H9 (cell line): ENCODE data around the gene RAG1. TPM values are rescaled to one million over a fixed set of nuclear protein-coding genes. Genes with fewer than 3 reads are reported as not detected.

Source experiments
- DNase-seq: peaks from one replicate; pipeline ENCODE4 v3.0.0-alpha.2; 2017
- H2AFZ ChIP-seq: one replicate; pipeline ENCODE4 v1.6.1; 2013; ENCODE audit warnings: mild to moderate bottlenecking, low read length, control low read depth, moderate library complexity
- H2AK5ac ChIP-seq: 2 replicates; pipeline ENCODE4 v1.6.1; 2013; ENCODE audit warnings: low read length, control low read depth, mixed read lengths; ENCODE audit not compliant: insufficient read length
- H2BK120ac ChIP-seq: one replicate; pipeline ENCODE4 v1.6.1; 2013; ENCODE audit warnings: low read depth, mild to moderate bottlenecking, low read length, control low read depth, inconsistent platforms; ENCODE audit not compliant: poor library complexity, severe bottlenecking
- H2BK12ac ChIP-seq: 2 replicates; pipeline ENCODE4 v1.6.1; 2013; ENCODE audit warnings: low read length, control low read depth, mixed read lengths, low read depth; ENCODE audit not compliant: insufficient read length
- H2BK15ac ChIP-seq: 2 replicates; pipeline ENCODE4 v1.6.1; 2013; ENCODE audit warnings: low read depth, low read length, control low read depth
- H2BK20ac ChIP-seq: one replicate; pipeline ENCODE4 v1.6.1; 2013; ENCODE audit warnings: low read depth, mild to moderate bottlenecking, low read length, control low read depth, inconsistent platforms; ENCODE audit not compliant: poor library complexity, severe bottlenecking
- H2BK5ac ChIP-seq: 2 replicates; pipeline ENCODE4 v1.6.1; 2013; ENCODE audit warnings: low read length, control low read depth, mixed read lengths; ENCODE audit not compliant: insufficient read length
- H3K14ac ChIP-seq: 2 replicates; pipeline ENCODE4 v1.6.1; 2013; ENCODE audit warnings: low read length, control low read depth; ENCODE audit not compliant: insufficient read depth
- H3K18ac ChIP-seq: 2 replicates; pipeline ENCODE4 v1.6.1; 2013; ENCODE audit warnings: low read depth, mild to moderate bottlenecking, mixed read lengths, low read length, control low read depth; ENCODE audit not compliant: insufficient read length
- H3K23ac ChIP-seq: 2 replicates; pipeline ENCODE4 v1.6.1; 2013; ENCODE audit warnings: low read length, control low read depth, mixed read lengths, low read depth; ENCODE audit not compliant: insufficient read length
- H3K23me2 ChIP-seq: 2 replicates; pipeline ENCODE4 v1.6.1; 2013; ENCODE audit warnings: low read depth, mild to moderate bottlenecking, mixed read lengths, low read length, control low read depth; ENCODE audit not compliant: insufficient read length, poor library complexity, severe bottlenecking
- H3K27ac ChIP-seq: 2 replicates; pipeline ENCODE4 v1.5.1; 2013; ENCODE audit warnings: low read length, control low read depth, mixed read lengths, low read depth; ENCODE audit not compliant: insufficient read length
- H3K27me3 ChIP-seq: 2 replicates; pipeline ENCODE4 v1.6.1; 2013; ENCODE audit warnings: low read length, control low read depth, inconsistent platforms; ENCODE audit not compliant: insufficient read depth
- H3K4ac ChIP-seq: 2 replicates; pipeline ENCODE4 v1.6.1; 2013; ENCODE audit warnings: low read depth, mild to moderate bottlenecking, control low read depth, inconsistent platforms, low read length, moderate library complexity
- H3K4me1 ChIP-seq: 2 replicates; pipeline ENCODE4 v1.6.1; 2013; ENCODE audit warnings: low read length, control low read depth, inconsistent platforms; ENCODE audit not compliant: insufficient read depth
- H3K4me2 ChIP-seq: 2 replicates; pipeline ENCODE4 v1.6.1; 2013; ENCODE audit warnings: low read length, control low read depth, mixed read lengths; ENCODE audit not compliant: insufficient read length, insufficient read depth
- H3K56ac ChIP-seq: 2 replicates; pipeline ENCODE4 v1.6.1; 2013; ENCODE audit warnings: low read depth, mild to moderate bottlenecking, mixed read lengths, low read length, control low read depth; ENCODE audit not compliant: insufficient read length
- H3K79me1 ChIP-seq: 2 replicates; pipeline ENCODE4 v1.6.1; 2013; ENCODE audit warnings: low read depth, mild to moderate bottlenecking, moderate library complexity, low read length, control low read depth, inconsistent platforms; ENCODE audit not compliant: insufficient read depth, poor library complexity, severe bottlenecking
- H3K79me2 ChIP-seq: 2 replicates; pipeline ENCODE4 v1.6.1; 2013; ENCODE audit warnings: low read length, control low read depth, inconsistent platforms; ENCODE audit not compliant: insufficient read depth
- H3K9ac ChIP-seq: 2 replicates; pipeline ENCODE4 v1.6.1; 2013; ENCODE audit warnings: low read length, control low read depth, mixed read lengths; ENCODE audit not compliant: insufficient read length; ENCODE audit errors: extremely low read depth
- H3K9me3 ChIP-seq: one replicate; pipeline ENCODE4 v1.6.1; 2013; ENCODE audit warnings: low read depth, low read length, inconsistent platforms; ENCODE audit not compliant: control insufficient read depth
- H3T11ph ChIP-seq: one replicate; pipeline ENCODE4 v1.6.1; 2013; ENCODE audit warnings: mild to moderate bottlenecking, low read length, control low read depth, inconsistent platforms
- H4K20me1 ChIP-seq: one replicate; pipeline ENCODE4 v1.6.1; 2013; ENCODE audit not compliant: control insufficient read depth, insufficient read length, insufficient read depth
- H4K5ac ChIP-seq: 2 replicates; pipeline ENCODE4 v1.6.1; 2013; ENCODE audit warnings: low read depth, mild to moderate bottlenecking, mixed read lengths, low read length, control low read depth; ENCODE audit not compliant: insufficient read length
- H4K8ac ChIP-seq: replicated peaks from 2 replicates; pipeline ENCODE4 v1.6.1; 2013; ENCODE audit warnings: low read length, control low read depth, mixed read lengths, low read depth; ENCODE audit not compliant: insufficient read length
- H4K91ac ChIP-seq: 2 replicates; pipeline ENCODE4 v1.6.1; 2013; ENCODE audit warnings: low read depth, mild to moderate bottlenecking, moderate library complexity, mixed read lengths, low read length, control low read depth; ENCODE audit not compliant: insufficient read length
- H3K27ac Mint-ChIP-seq, 3 experiments: 2 replicates in 2 of 3; 3 replicates in 1 of 3; pipeline ENCODE4 v1.8.0; 2020 to 2021; ENCODE audit warnings: mixed read lengths in 3 of 3, mild to moderate bottlenecking in 1 of 3, moderate library complexity in 1 of 3
- H3K27me3 Mint-ChIP-seq: 2 replicates; pipeline ENCODE4 v1.8.0; 2021; ENCODE audit warnings: low read depth, mild to moderate bottlenecking, moderate library complexity, mixed read lengths
- H3K36me3 Mint-ChIP-seq, 3 experiments: 2 replicates in 2 of 3; 3 replicates in 1 of 3; pipeline ENCODE4 v1.8.0; 2020 to 2021; ENCODE audit warnings: low read depth in 3 of 3, mixed read lengths in 3 of 3; ENCODE audit not compliant: insufficient read depth in 1 of 3
- H3K4me1 Mint-ChIP-seq, 2 experiments: 2 replicates each; pipeline ENCODE4 v1.8.0; 2020; ENCODE audit warnings: mixed read lengths in 2 of 2
- H3K4me3 Mint-ChIP-seq, 2 experiments: 2 replicates in 1 of 2; 3 replicates in 1 of 2; pipeline ENCODE4 v1.8.0; 2020 to 2021; ENCODE audit warnings: mild to moderate bottlenecking in 2 of 2, mixed read lengths in 2 of 2, moderate library complexity in 1 of 2
- H3K9me3 Mint-ChIP-seq, 2 experiments: 2 replicates in 1 of 2; 3 replicates in 1 of 2; pipeline ENCODE4 v1.8.0; 2020; ENCODE audit warnings: mild to moderate bottlenecking in 2 of 2, mixed read lengths in 2 of 2, moderate library complexity in 1 of 2
- CTCF ChIP-seq: fragments of 200-600 bp; sonication (generic); conservative IDR thresholded peaks from 3 replicates; pipeline ENCODE4 v1.8.0; 2021; ENCODE audit warnings: antibody characterized with exemption, mild to moderate bottlenecking
- WGBS: extraction: QIAGEN DNeasy Blood & Tissue Kit; methylation state at CpG from one replicate; pipeline ENCODE4 v1.1.7; 2013; ENCODE audit warnings: missing lambda C conversion rate, low lambda C conversion rate, mixed read lengths; ENCODE audit not compliant: insufficient read length; ENCODE audit errors: extremely low coverage; 5-methylcytosine and 5-hydroxymethylcytosine counted together
- total RNA-seq: library from RNA; stranded (reverse); gene quantifications from 2 replicates; pipeline ENCODE4 v1.2.1, GENCODE V29; 2021

The RAG1 gene
- total RNA-seq, 1 experiment from 2014 or later, result 0.70 TPM

- Histone ChIP-seq H4K5ac (no peak overlapping the region), H2AFZ (no peak overlapping the region), H2BK20ac (no peak overlapping the region), H2BK5ac (no peak overlapping the region), H3K4me1 (no peaks in the 10 kb centered on the region), H3K79me1 (no peaks in the 10 kb centered on the region), H3K23ac (no peak overlapping the region), H3K4ac (no peak overlapping the region), H3K56ac (no peak overlapping the region), H3K9me3 (no peaks in the 10 kb centered on the region), H3K9ac (no peak overlapping the region), H3K27ac (no peak overlapping the region), H3K27me3 (no peaks in the 10 kb centered on the region), H2BK15ac (no peak overlapping the region), H4K20me1 (no peaks in the 10 kb centered on the region), H3K23me2 (peaks cover 2% of the 10 kb centered on the region), H3T11ph (no peak overlapping the region), H3K4me2 (no peak overlapping the region), H2AK5ac (no peak overlapping the region), H3K14ac (no peak overlapping the region), H2BK120ac (no peak overlapping the region), H2BK12ac (no peak overlapping the region), H3K79me2 (no peaks in the 10 kb centered on the region), H4K8ac (no peak overlapping the region), H3K18ac (no peak overlapping the region), H4K91ac (no peak overlapping the region)
- no peak for TF ChIP-seq CTCF
- Mint-ChIP-seq H3K4me1 (peaks cover 0 to 3% of the 10 kb centered on the region in 2 experiments; a peak in 1 of 4 replicates), H3K4me3 (no peak overlapping the region), H3K36me3 (no peaks in the 10 kb centered on the region), H3K27ac (no peak overlapping the region; a peak in 1 of 7 replicates), H3K9me3 (no peaks in the 10 kb centered on the region), H3K27me3 (no peaks in the 10 kb centered on the region)
- WGBS, result no CpG with 5 or more reads among the region's 5 CpGs
- DNase-seq, result no peak
Observed at GRCh38 chr11:36628141-36628540, 60.3 kb downstream of the RAG1 start.
